RCC 7860 (cell line): Measurements from ENCODE around the gene AHCYL1.
"Not testable (repeated sequence)": the region's sequence is repeated elsewhere in the genome, so short reads cannot be mapped to it uniquely, and the experiment has no call there.

Source experiments
- DNase-seq: peaks from one replicate; pipeline ENCODE4 v3.0.0-alpha.2; 2015; ENCODE audit warnings: low spot score
- FAIRE-seq: peaks from 2 replicates; lab custom pipeline; 2012; peaks lifted over from hg19 to GRCh38; lab: Jason Lieb, UNC

Gene AHCYL1

DNA sequence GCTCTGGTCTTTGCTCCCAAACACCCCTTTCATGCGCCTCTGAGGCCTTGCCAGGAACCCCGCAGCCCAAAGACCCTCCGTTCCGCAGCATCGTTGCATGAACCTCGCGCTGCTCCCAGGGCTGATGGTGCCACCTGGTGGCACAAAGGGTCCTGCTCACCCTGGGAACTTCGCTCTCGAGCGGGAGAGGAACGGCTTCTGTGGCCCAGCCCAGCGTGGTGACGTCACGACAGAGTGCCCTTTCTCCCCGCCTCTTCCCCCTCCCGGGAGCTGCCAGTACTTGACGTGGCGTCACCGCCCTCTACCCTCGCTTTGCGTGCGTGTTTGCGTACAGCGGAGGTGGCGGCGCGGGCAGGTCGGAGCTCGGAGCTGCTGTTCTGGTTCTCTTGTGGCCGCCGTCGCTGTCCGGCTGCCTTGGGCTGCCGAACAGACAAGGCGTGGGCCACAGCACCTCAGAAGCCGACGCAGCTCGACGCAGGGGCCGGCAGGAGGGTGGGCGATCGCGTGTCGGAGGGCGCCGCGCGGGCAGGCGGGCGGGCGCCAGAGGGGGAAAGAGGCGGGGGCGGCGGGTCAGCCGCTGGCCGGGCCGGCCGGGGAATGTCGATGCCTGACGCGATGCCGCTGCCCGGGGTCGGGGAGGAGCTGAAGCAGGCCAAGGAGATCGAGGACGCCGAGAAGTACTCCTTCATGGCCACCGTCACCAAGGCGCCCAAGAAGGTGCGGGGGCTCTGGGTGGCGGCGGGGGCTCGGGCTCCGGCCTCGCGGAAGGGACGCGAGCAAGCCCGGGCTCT is at the start of gene AHCYL1:
Gene AHCYL1, plus strand, starts transcription at position 310 of the 791 bp plus-strand sequence. Its CDS starts 288 bp downstream, at position 598.
- peak; percentile 79 for FAIRE-seq
- DNase-seq: peak; percentile 98

DNA sequence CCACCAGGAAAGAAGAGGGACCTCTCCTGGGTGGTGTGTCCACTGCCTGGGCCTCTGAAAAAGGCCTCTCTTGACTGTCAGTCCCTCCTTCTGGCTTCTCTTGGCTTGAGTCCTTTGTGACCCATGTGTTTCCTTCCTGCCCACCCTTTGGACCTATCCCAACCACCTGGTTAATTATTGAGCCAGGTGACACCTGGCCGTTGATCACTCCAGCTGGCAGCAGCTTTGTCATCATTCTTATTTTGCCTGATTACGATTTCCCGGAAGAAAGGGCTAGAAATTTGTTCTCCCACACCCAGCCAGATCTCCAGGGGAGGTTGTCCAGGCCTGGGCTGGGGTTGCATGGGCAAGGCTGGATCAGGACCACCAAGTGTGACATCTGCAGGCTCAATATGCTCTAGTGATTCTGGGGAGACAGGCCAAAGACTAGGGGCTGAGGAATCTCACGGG is 49.1 kb upstream of the AHCYL1 start:
- peak; percentile 83 for FAIRE-seq
- DNase-seq: peak; percentile 83

DNA sequence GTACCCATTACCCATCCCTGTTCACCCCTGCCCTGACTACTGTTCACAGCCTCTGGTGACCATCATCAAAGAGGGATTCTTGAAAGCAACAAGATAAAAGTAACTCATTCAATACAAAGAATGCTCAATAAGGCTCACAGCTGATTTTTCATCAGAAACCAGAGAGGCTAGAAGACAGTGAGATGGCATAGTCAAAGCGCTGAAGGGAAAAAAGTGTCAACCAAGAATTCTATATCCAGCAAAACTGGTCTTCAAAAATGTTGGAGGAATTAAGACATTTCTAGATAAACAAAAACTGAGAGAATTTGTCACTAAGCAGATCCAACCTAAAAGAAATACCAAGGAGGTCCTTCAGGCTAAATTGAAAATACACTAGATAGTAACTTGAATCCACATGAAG is 46.8 kb upstream of the AHCYL1 start:
- FAIRE-seq (no peak), DNase-seq (no peak)

DNA sequence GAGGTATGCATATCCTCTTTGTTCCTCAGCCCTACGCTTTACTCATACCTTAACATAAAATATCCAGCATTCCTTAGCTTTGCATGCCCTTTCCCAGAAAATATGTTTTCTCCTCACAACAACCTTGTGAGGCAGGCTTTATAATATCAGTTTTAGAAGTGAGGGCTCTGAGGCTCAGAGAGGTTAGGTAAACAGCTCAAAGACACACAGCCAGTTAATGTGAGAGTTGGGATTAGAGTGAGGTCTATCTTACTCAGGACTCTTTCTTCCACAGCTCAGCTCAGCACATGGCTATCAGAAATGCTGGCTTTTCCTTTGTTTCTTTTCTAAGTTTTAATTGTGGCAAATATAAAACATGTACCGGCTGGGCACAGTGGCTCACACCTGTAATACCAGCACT is 46.0 kb upstream of the AHCYL1 start:
- FAIRE-seq: no peak
- DNase-seq: no peak

DNA sequence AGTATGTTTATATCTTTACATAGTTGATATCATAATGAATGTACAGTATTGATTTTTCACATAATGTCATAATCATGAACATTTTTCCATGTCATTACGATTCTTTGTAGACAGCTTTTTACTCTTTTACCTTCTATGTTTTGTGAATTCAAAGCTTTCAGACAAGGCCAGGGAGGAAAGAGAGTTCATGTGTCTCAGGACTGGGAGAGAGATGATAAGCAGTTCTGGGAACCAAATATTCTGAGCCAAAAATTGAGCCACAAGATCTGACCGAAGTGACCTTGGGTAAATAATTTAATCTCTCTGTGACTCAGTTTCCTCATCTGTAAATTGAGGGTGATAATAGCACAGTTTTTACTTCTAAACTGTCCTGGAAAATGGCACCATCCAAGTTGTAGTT is 42.1 kb upstream of the AHCYL1 start:
- FAIRE-seq (no peak), DNase-seq (no peak)

DNA sequence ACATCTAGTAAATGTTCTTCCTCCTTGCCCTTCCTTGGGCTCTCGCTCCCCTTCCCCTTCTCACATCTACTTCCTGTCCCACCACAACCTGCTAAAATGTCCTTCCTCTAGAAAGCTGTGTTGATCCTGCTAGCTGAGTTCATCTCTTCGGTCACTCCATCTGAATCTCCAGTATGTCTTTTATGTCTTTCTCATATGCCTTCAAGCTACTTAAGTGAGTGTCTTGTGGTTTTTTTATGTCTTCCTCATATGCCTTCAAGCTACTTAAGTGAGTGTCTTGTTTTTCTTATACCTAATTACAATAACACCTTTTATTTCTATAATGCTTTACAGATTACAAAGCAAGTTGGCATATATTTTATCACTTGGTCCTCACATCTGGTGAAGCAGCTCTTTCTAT is 40.0 kb upstream of the AHCYL1 start:
- DNase-seq (no peak), FAIRE-seq (no peak)

DNA sequence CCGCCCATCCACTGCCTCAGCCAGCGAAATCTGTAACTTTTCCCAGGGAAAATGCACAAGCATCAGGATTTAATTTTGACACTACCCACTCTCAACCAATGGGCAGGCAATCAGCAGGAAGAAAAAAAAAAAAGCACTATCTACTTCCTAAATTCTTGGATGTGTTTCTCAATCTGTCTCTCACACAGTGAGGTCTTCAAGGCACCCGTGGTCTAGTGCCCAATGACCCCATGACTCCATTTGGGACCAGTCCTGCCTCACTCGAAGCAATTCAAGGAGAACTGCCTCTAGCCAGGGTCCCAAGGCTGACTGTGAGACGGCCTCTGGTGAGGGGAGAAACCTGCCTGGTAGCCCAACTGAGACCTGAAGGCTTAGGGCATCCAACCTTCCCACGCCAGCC is 38.1 kb upstream of the AHCYL1 start:
- FAIRE-seq (no peak), DNase-seq (no peak)

DNA sequence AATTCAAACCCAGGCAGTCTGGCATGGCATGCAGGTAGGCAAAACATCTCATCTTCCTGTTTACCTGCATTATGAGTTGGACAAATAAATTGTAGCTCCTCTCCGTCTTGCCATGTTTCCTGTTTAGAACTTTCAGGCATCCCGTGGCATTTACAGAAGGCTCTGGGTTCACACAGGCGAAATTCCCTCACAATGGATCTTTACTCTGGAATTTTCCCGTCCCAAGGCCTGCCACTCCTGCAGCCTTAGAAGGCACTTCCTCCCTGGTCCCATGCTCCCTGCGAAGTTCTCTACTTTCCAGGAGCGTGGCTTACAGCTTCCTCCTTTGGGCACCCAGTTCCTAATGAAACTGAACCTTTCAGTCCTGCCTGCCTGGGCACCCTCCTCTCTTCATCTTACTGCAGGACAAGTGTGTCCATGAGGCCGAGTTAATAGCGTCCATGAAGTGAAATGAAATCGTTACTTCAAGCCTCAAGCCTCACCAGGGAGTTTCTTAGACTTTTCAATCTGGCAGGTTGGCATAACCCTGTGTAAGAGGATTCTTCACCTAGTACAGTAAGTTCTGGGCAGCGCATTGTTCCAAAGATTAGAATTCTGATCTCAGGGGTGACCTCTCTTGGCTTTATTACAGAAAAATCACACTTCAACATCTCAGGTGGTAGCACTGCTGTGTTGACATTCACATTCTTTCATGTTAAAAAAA is 36.8 kb upstream of the AHCYL1 start:
- DNase-seq (no peak), FAIRE-seq (no peak)

DNA sequence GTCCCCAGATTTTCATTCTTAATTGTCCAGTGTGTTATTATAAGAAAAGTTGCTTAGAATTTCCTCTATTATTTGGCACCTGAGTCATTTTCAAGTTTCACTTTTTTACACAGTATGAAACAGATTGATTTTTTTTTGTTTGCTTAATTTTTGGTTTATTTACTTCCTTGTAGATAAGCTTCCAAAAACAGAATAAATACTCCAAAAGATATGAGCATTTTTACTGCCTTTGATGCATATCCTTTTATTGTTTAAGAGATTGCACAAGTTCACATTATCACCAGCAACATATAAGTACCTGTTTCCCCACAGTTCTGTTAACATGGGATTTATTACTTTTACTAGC is 36.3 kb upstream of the AHCYL1 start:
- no peak for DNase-seq
- FAIRE-seq: no peak

DNA sequence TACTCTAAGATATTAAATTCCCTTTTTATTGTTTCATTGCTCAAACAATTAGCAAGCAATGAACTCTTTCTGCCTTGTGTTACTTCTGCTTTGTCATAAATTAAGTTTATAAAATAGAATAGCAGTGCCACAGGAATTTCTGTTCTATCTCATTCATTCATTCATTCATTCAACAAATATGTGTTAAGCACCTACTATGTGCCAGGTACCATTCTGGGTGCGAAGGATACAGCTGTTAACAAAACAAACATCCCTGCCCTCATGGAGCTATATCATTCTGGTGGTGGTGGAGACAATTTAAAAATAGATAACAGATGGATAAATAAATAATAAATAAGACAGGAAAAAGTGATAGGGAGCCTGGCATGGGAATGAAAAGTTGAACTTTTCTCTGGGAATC is 34.5 kb upstream of the AHCYL1 start:
- FAIRE-seq: no peak

DNA sequence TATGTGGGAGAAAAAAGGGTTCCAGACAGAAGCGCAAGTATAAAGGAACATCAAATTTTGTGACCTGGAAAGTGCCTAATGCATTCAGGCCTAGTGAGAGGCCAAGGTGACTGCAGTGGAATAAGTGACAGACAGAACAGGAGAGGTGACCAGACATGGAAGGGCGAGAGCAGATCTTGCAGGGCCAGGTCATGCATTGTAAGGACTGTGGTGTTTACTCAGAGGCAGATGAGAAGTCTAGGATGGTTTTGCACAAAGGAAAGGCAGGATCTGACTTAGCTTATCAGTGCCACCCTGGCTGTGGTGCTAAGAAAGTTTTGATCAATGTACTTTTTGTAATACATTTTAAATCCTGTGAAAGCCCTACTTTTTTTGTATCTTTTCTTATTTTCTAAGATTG is 34.1 kb upstream of the AHCYL1 start:
- FAIRE-seq: no peak
- DNase-seq: no peak

More for the DNA sequence above, 34.5 kb upstream of the AHCYL1 start:
- no peak for DNase-seq

DNA sequence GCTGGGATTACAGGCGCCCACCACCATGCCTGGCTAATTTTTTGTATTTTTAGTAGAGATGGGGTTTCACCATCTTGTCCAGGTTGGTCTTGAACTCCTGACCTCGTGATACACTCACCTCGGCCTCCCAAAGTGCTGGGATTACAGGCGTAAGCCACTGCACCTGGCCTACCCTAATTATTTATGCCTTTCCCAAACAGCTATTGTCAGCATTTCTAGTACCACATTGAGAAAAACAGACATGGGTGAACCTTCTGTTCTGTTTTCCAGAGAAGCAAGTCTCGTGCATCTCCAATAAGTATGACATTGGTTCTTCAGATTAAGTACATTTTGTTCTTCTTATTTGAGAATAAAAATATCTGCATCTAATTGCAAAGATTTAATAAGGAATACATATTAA is 33.1 kb upstream of the AHCYL1 start:
- not testable (repeated sequence) for FAIRE-seq, DNase-seq

DNA sequence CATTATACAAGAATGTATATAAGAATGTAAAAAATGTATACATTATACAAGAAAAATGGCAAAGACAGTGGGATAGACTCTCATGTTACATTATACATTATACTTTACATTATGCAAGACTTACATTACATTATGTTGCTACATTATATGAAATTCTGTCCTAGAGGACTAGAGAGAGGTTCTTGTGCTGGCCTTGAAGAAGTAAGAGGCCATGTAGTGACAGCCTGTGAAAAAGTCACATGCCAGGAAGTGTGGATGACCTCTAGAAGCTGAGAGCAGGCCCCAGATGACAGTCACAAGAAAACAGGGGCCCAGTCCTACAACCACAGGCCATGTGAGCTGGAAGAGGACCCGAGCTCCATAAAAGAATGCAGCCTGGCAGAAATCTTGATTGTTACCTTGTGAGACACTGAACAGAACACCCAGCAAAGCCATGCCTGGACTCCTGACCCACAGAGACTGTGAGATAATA is 30.5 kb upstream of the AHCYL1 start:
- FAIRE-seq (no peak), DNase-seq (no peak)

DNA sequence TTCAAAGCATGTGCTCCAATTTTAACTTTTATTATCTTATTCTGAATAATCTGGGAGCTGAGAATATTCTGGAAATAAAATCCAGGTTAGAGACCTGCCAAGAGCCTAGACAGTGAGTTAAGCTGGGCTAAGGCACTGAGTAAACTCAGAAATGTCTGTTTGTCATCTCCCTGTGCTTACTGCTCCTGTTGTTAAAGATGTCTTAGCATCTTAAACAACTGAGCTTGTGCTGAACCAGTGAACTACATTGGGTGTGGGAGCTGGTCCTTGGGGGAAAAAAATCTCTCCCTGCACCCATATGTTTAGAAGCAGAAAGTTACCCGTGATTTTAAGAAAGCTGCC is 25.0 kb upstream of the AHCYL1 start:
- no peak for DNase-seq
- FAIRE-seq: no peak

DNA sequence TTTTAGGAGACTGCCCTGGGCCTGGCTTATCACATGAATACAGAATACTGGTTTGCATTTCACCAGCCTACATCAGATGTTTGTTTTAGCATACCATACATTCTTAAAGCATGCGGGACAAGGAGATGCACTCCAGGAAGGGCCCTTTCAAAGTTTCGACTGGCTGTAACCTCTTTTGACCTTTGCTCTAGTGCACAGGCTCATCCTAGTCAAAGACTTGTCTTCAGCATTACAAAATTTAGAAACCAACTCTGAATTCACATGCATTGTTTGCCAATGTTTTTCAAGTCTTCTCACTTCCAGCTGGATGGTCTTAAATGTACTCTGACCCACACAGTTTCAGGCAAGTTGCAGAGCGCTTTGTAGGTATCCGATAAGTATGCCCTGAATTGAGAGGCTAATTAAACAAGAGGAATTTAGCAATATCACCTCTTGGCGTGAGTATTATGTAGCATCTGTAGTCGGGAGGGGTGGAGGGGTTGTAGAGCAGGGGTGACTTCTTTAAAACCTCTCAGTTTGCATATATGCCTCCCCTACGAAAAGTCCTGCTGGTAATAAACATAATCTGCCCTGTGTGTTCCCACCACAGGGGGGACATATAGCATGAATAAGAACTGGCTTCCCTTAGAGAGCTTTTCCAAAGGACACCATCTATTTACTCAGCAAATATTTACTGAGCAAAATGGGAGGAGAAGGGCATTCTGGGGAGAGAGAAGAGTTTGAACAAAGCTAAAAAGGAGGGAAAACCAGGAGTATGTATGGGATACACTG is 24.4 kb upstream of the AHCYL1 start:
- FAIRE-seq (peak; percentile 40), DNase-seq (peak; percentile 78)

DNA sequence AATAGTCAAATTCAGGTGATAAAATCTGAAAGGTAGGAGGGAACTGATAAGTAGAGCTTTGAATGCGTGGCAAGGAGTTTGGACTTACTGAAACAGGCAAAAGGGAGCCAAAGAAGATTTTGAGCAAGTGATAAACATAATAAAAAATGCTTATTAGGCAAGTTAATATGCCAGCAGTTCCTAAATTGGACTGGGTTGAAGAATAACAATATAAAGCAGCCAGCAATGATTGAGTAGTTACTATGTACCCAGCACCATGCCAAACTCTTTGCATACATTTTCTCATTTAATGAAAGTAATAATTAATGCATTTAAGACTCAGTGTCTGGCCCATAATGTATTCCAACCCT is 23.8 kb upstream of the AHCYL1 start:
- DNase-seq: no peak
- FAIRE-seq: no peak

DNA sequence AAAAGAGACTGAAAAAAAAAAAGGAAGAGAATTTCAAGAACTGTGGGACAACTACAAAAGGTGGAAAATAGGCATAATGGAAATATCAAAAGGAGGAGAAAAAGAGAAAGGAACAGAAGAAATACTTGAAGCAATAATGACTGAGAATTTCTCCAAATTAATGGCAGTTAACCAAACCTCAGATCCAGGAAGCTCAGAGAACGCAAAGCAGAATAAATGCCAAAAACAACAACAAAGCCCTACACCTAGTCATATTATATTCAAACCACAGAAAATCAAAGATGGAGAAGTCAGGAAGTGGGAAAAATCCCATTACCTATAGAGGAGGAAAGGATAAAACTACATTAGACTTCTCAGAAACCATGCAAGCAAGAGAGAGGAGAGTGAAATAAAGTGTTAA is 20.7 kb upstream of the AHCYL1 start:
- FAIRE-seq (no peak), DNase-seq (no peak)

DNA sequence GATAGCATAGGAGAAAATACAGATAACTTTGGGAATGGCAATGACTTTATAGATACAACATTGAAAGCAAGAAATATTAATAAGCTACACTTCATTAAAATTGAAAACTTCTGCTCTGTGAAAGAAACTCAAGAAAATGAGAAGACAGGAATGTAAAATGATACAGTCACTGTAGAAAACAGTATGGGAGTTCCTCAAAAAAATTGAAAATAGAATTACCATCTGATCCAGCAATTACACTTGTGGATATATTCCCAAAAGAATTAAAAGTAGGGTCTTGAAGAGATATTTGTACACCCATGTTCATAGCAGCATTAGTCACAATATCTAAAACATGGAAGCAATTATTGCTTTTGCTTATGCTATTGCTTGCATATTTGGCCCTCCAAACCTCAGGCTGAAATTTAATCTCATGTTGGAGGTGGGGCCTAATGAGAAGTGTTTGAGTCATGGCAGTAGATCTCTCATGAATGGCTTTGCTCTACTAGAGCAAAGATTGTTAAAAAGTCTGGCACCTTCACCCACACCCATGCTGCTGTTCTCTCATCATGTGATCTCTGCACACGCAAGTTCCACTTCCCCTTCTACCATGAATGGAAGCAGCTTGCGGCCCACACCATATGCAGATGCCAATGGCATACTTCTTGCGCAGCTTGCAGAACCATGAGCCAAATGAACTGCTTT is 15.3 kb upstream of the AHCYL1 start:
- DNase-seq (no peak), FAIRE-seq (peak; percentile 24)

DNA sequence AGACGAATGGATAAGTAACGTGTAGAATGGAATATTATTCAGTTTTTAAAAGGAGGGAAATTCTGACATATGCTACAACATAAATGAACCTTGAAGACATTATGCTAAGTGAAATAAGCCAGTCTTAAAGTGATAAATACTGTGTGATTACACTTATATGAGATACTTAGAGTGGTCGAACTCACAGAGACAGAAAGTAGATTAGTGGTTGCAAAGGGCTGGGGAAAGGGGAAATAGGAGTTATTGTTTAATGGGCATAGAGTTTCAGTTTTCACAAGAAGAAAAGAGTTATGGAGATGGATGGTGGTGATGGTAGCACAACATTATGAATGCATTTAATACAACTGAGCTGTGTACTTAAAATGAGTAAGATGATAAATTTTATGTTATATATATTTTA is 14.7 kb upstream of the AHCYL1 start:
- no peak for FAIRE-seq
- DNase-seq: no peak

DNA sequence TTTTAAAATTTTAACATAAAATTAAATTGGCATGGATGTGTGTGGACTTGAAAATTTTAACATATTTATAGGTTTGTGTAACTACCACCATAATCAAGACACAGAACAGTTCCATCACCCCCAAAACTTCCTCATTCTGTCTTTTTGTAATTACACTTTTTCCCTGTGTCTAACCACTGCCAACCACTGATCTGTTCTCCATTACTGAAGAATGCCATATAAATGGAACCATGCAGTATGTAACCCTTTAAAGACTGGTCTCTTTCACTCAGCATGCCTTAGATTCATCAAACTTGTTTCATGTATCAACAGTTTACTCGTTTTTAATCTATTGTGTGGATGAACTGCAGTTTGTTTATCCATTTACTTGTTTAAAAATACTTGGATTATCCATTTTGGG is 13.0 kb upstream of the AHCYL1 start:
- FAIRE-seq (no peak), DNase-seq (no peak)

DNA sequence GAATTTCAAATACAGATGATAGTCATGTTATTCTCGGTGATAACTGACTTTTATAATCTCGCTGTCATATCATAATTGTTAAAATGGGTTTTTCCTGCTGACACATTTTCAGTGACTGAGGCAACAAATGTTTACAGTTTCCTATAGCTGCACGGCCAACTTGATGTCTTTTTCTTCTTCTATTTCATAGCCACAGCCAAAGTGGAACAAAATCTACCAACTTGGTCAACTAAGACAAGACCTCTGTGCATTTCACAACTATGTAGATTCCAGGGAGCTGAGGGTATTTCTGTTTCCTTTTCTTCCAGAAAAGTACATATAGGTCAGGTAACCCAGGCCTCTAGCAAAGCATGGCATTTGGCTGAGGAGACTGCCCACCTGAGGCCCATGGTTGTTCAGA is 10.4 kb upstream of the AHCYL1 start:
- FAIRE-seq: no peak
- DNase-seq: no peak
